ENCODE measurements around the gene RASGRF1. TPM values are rescaled to one million over a fixed set of nuclear protein-coding genes. Genes with fewer than 3 reads are reported as not detected.
"Not testable (repeated sequence)": the region's sequence is repeated elsewhere in the genome, so short reads cannot be mapped to it uniquely, and the experiment has no call there.

The RASGRF1 gene
- total RNA-seq, 2 experiments from 2014 or later = 0.02 TPM; not detected in 1

- POLR2A ChIA-PET = no interaction called here
- CTCF ChIA-PET = interaction anchor here (1.4 kb wide), 1 partner anchor 19 kb away, joined by 5 read pairs; no protein-coding TSS in a partner anchor
Measured at GRCh38 chr15:79047676-79048439, 42.7 kb downstream of the RASGRF1 start.

- POLR2A ChIA-PET = no interaction called here
- CTCF ChIA-PET = interaction anchor here (1.4 kb wide), 1 partner anchor 18 kb away, joined by 5 read pairs; no protein-coding TSS in a partner anchor
Measured at GRCh38 chr15:79046691-79047404, 43.7 kb downstream of the RASGRF1 start.

- POLR2A ChIA-PET = no interaction called here
Measured at GRCh38 chr15:79045041-79045440, 45.5 kb downstream of the RASGRF1 start.

GRCh38 chr15:79042213-79042928, 48.2 kb downstream of the RASGRF1 start:
- CTCF ChIA-PET = no interaction called here
- POLR2A ChIA-PET = no interaction called here

More at GRCh38 chr15:79045041-79045440, 45.5 kb downstream of the RASGRF1 start:
- CTCF ChIA-PET = no interaction called here

DNA sequence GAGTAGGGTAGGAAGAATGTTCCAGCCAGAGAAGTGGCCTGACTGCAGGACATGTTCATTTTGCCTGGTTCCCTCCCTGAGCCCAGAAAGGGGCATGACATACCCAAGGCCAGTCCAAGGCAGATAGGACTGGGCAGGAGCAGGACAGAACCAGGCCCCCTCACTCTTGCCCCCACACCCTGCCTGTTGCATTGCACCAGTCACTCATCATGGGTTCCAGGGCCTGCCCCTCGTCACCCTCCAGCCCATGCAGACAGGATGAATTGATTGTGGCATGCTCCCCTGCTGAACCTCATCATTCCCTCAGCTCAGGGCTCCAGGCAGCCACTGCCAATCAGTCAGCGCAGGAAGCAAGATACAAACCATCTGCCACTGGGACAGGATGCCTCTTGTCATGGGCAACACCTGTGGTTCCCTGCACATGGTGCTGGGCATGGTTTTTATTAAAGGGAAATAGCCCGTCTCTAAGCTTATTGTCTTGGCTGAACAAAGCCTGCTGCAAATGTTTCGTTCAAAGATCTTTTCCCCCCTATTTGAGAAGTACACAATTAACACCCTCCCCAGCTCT, 48.9 kb downstream of the RASGRF1 start:
- CTCF ChIA-PET = no interaction called here
- POLR2A ChIA-PET = no interaction called here

- ChIA-PET CTCF (interaction anchor here (1.0 kb wide), 1 partner anchor 9 kb away, joined by 3 read pairs; no protein-coding TSS in a partner anchor), POLR2A (no interaction called here)
Measured at GRCh38 chr15:79037848-79038247, 52.7 kb downstream of the RASGRF1 start.

DNA sequence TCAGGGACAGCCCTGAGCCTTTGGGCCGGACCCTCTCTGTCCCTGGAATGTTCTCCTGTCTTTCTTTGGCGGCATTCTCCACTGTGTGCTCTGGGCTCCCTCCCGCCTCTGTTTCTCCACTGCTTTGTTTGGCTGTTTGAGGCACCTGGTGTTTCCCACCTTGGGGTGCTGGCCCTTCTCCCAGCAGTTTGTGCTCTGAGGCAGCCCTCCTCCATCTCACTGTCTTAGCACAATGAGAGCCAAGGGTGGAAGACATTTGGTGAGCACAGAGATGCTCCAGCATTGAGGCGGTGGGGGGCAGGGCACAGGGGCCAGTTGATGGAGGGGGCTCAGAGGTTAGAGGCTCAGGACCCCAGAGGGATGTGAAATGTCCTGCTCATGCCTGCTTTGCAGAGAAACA, 54.3 kb downstream of the RASGRF1 start:
- CTCF ChIA-PET = no interaction called here
- POLR2A ChIA-PET = no interaction called here

DNA sequence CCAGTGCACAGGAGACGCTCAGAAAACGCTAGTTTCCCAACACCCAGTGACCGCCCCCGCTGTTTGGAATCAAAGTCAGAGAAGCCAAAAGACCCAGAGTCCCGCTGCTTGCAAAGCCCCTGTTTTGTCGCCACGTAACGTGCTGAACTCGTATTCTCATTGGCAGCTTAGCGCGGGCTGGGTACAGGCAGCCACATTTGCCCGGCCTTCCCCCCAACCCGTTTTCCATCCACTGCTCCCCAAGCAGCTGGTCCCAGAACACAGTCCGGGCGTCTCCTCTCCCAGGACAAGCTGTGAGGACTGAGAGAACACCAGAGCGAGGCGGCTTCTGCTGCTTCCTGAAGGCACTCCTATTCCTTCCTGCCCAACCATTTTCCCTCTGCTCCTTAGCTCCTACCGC, 54.8 kb downstream of the RASGRF1 start:
- POLR2A ChIA-PET = no interaction called here
- CTCF ChIA-PET = no interaction called here

DNA sequence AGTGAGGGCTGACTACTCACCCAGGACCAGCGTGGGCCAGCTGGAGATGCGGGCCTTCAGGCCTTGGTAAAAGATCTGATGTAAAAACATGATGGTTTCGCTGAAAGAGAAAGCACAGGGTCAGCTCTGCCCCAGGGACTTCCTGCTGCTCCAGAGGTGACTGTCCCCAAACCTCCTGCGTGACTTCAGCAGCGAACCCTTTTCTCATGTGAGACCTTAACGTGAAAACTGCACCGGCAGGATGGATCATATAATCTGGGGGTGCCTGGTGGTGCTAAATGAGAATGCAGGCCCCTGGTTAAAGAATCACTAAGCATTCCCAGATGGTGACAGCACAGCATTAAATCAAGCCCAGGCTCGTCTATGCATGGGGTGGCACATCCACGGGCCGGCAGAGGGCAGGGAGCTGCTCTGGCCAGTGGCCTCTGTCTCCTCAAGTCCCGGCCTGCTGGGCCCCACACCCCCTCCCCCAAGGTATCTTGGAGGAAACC, 55.4 kb downstream of the RASGRF1 start:
- POLR2A ChIA-PET = no interaction called here
- CTCF ChIA-PET = no interaction called here

DNA sequence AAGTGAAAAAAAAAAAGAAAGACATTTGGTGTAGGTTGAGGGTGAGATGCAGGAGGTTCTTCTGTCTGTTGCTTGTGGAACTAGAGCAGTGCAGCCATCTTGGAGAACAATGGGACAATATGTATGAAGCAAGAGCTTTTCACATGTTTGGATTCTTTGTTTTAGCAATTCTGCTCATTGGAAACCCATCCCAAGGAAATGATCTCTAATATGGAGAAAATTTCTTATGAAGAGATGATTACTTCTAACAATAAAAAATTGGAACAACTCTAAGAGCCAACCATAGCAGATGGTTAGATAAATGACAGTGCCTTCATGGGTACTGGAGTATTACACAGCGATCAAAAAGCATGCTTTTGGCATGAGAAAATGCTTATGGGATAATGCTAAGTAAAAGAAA, 56.3 kb downstream of the RASGRF1 start:
- ChIA-PET CTCF (no interaction called here), POLR2A (no interaction called here)

- ChIA-PET POLR2A (no interaction called here), CTCF (no interaction called here)
Measured at GRCh38 chr15:79032656-79033055, 57.9 kb downstream of the RASGRF1 start.

GRCh38 chr15:79031821-79032220, 58.8 kb downstream of the RASGRF1 start:
- CTCF ChIA-PET = no interaction called here
- POLR2A ChIA-PET = no interaction called here

DNA sequence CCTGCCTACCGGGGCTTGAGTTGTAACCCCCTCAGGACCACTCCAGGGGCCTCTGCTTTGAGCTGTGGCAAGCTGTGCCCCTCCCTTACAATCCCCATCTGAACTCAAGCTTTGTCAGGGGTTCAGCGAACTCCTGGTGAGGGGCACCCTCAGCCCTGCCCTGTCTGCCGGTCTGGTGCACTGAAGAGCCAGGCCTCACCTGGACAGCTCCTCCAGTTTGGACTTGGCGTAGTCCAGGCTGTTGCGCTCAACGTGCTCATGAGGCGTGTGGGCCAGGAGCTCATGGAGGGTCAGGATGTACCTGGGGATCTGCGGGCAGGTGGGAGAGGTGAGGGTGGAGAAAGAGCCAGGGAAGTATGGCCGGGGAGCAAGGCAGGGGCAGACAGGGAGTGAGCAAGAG, 59.4 kb downstream of the RASGRF1 start:
- POLR2A ChIA-PET = no interaction called here
- CTCF ChIA-PET = no interaction called here

- ChIA-PET POLR2A (no interaction called here), CTCF (no interaction called here)
Measured at GRCh38 chr15:79030470-79030869, 60.1 kb downstream of the RASGRF1 start.

- POLR2A ChIA-PET = no interaction called here
- CTCF ChIA-PET = interaction anchor here (0.7 to 3.1 kb wide), 6 partner anchors 9 to 156 kb away, joined by 3 to 16 read pairs (median 3); no protein-coding TSS in a partner anchor
Measured at GRCh38 chr15:79028411-79028964, 62.1 kb downstream of the RASGRF1 start.

- ChIA-PET CTCF (interaction anchor here (0.7 to 3.1 kb wide), 6 partner anchors 10 to 156 kb away, joined by 3 to 16 read pairs (median 3); no protein-coding TSS in a partner anchor), POLR2A (no interaction called here)
Measured at GRCh38 chr15:79027532-79028410, 62.8 kb downstream of the RASGRF1 start.

- POLR2A ChIA-PET = no interaction called here
- CTCF ChIA-PET = interaction anchor here (3.1 kb wide), 1 partner anchor 158 kb away, joined by 16 read pairs; no protein-coding TSS in a partner anchor
Measured at GRCh38 chr15:79025802-79026201, 64.8 kb downstream of the RASGRF1 start.

- CTCF ChIA-PET = no interaction called here
- POLR2A ChIA-PET = no interaction called here
Measured at GRCh38 chr15:79025201-79025600, 65.4 kb downstream of the RASGRF1 start.

GRCh38 chr15:79024493-79024892, 66.1 kb downstream of the RASGRF1 start:
- CTCF ChIA-PET, POLR2A ChIA-PET: not testable (repeated sequence)

Measured in activated CD8-positive, alpha-beta memory T cell treated with anti-CD3 and anti-CD28 coated beads for 36 hours (primary cell).